Measurements from ENCODE around the gene PRSS23. TPM values are rescaled to one million over a fixed set of nuclear protein-coding genes. Genes with fewer than 3 reads are reported as not detected.

Gene PRSS23
- total RNA-seq, 2 donors from 2014 or later = 2.4 to 3.3 TPM

GRCh38 chr11:86787018-86787536 lies 13.3 kb upstream of the PRSS23 start:
- 80 to 86% methylated on average over 2 of the region's 2 CpGs for WGBS, 2 experiments (ENCODE audit: insufficient coverage in 1 of 2, insufficient read length in 1 of 2)
- Histone ChIP-seq H3K36me3 (ENCODE audit: control insufficient read depth, insufficient read depth, low read length) (no peaks in the 10 kb centered on the region), H3K9me3 (ENCODE audit: control insufficient read depth, low read length) (no peaks in the 10 kb centered on the region), H3K27me3 (ENCODE audit: control insufficient read depth, insufficient read depth, low read length, poor library complexity, severe bottlenecking) (peaks cover 17% of the 10 kb centered on the region), H3K9ac (ENCODE audit: extremely low read depth, low read length, poor library complexity, severe bottlenecking) (no peak overlapping the region), H3K27ac (ENCODE audit: low read depth, low read length) (no peak overlapping the region), H3K4me3 (ENCODE audit: low read length) (no peak overlapping the region), H3K4me1 (ENCODE audit: control insufficient read depth, insufficient read depth, low read length) (peaks cover 4% of the 10 kb centered on the region)
- Mint-ChIP-seq H3K27ac (no peak overlapping the region), H3K4me3 (no peak overlapping the region), H3K27me3 (ENCODE audit: insufficient read depth) (peaks cover 30% of the 10 kb centered on the region), H3K9me3 (no peaks in the 10 kb centered on the region), H3K4me1 (peaks cover 3% of the 10 kb centered on the region), H3K36me3 (ENCODE audit: low read depth) (no peaks in the 10 kb centered on the region)
- no peak for DNase-seq
- TF ChIP-seq CTCF (conservative IDR thresholded peaks at IDR 0.05) = no peak

- H3K4me1 ChIP-seq (ENCODE audit: control insufficient read depth, insufficient read depth, low read length) = peaks cover 4% of the 10 kb centered on the region
- H3K4me3 ChIP-seq (ENCODE audit: low read length) = no peak overlapping the region
- H3K27ac ChIP-seq (ENCODE audit: low read depth, low read length) = no peak overlapping the region
- peaks cover 17% of the 10 kb centered on the region for H3K27me3 ChIP-seq (ENCODE audit: control insufficient read depth, insufficient read depth, low read length, poor library complexity, severe bottlenecking)
- H3K9me3 Mint-ChIP-seq = no peaks in the 10 kb centered on the region
- H3K9me3 ChIP-seq (ENCODE audit: control insufficient read depth, low read length) = no peaks in the 10 kb centered on the region
- no peaks in the 10 kb centered on the region for H3K36me3 ChIP-seq (ENCODE audit: control insufficient read depth, insufficient read depth, low read length)
- DNase-seq = no peak
- H3K9ac ChIP-seq (ENCODE audit: extremely low read depth, low read length, poor library complexity, severe bottlenecking) = no peak overlapping the region
- H3K27me3 Mint-ChIP-seq (ENCODE audit: insufficient read depth) = peaks cover 31% of the 10 kb centered on the region
- H3K4me3 Mint-ChIP-seq = no peak overlapping the region
- H3K4me1 Mint-ChIP-seq = peaks cover 3% of the 10 kb centered on the region
- no peaks in the 10 kb centered on the region for H3K36me3 Mint-ChIP-seq (ENCODE audit: low read depth)
- no peak for TF ChIP-seq CTCF (conservative IDR thresholded peaks at IDR 0.05)
- H3K27ac Mint-ChIP-seq = no peak overlapping the region
Observed at GRCh38 chr11:86787656-86788055, 12.7 kb upstream of the PRSS23 start.

GRCh38 chr11:86790195-86790725 lies 10.1 kb upstream of the PRSS23 start:
- Histone ChIP-seq H3K4me3 (ENCODE audit: low read length) (no peak overlapping the region), H3K36me3 (ENCODE audit: control insufficient read depth, insufficient read depth, low read length) (no peaks in the 10 kb centered on the region), H3K9me3 (ENCODE audit: control insufficient read depth, low read length) (no peaks in the 10 kb centered on the region), H3K9ac (ENCODE audit: extremely low read depth, low read length, poor library complexity, severe bottlenecking) (no peak overlapping the region), H3K27ac (ENCODE audit: low read depth, low read length) (no peak overlapping the region), H3K27me3 (ENCODE audit: control insufficient read depth, insufficient read depth, low read length, poor library complexity, severe bottlenecking) (peaks cover 17% of the 10 kb centered on the region), H3K4me1 (ENCODE audit: control insufficient read depth, insufficient read depth, low read length) (peaks cover 7% of the 10 kb centered on the region)
- peaks cover 33% of the 10 kb centered on the region for H3K27me3 Mint-ChIP-seq (ENCODE audit: insufficient read depth)
- no peak for DNase-seq
- no peaks in the 10 kb centered on the region for H3K9me3 Mint-ChIP-seq
- TF ChIP-seq CTCF (conservative IDR thresholded peaks at IDR 0.05) = no peak
- H3K27ac Mint-ChIP-seq = no peak overlapping the region
- H3K4me1 Mint-ChIP-seq = peaks cover 3% of the 10 kb centered on the region
- H3K4me3 Mint-ChIP-seq = no peak overlapping the region
- H3K36me3 Mint-ChIP-seq (ENCODE audit: low read depth) = no peaks in the 10 kb centered on the region
